Activated CD4-positive, alpha-beta T cell treated with anti-CD3 and anti-CD28 coated beads for 4 hours (primary cell): ENCODE results near the gene PTPRT.

Experiments used
- DNase-seq, 2 donors: peaks; one replicate each; pipeline ENCODE4 v3.0.0-alpha.2; 2020

The PTPRT gene

DNA sequence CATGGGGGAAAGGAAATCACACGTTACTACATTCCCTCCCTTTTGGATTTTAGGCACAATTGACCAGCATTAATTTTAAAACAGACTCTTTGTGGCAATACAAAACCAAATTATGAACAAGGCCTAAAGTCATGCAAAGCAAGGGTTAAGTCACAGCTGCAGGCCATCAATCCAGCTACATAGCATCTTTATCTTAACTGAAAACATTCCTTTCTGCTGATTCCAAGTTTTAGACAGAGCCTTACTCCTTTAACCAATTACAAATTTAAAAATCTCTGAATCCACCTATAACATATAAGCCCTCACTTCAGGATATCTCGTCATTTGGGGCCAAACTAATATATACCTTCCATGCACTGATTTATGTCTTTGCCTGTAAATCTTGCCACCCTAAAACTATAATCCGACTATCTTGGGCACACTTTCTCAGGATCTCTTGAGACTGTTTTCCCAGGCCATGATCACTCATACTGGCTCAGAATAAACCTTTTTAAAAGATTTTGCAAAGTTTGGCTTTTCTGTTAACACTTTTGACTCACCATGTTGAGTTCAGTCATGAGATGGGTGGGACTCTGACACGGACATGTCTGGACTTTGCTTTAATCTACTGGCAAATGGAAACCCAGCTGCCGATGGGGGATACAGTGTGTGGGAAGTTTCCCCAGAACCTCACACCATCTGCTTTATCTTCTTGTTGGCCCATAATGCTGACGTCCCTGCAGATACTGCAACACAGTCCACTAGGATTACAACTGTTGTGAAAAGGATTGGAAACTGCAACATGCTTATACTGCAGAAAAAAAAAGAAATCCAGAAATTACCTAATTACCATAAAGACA, 757.0 kb downstream of the PTPRT start:
- DNase-seq: no peak

DNA sequence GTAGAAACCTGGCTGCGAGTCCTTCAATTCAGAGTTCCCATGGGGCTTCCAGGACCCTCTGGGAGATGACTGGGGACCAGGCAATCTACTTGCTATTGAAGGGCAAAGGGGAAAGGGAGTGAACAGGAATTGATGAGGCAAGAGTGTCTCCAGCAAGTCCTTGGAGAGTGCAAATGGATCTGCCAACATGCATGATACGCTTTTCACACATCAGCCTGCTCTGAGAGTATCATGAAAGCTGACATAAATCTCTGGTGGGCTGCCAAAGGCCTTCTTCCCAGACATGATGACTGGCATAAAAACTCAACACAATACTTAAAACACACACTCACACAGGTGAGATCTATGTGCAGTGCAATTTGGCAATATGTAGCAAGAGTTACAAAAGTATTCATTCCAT, 759.1 kb downstream of the PTPRT start:
- DNase-seq: no peak

DNA sequence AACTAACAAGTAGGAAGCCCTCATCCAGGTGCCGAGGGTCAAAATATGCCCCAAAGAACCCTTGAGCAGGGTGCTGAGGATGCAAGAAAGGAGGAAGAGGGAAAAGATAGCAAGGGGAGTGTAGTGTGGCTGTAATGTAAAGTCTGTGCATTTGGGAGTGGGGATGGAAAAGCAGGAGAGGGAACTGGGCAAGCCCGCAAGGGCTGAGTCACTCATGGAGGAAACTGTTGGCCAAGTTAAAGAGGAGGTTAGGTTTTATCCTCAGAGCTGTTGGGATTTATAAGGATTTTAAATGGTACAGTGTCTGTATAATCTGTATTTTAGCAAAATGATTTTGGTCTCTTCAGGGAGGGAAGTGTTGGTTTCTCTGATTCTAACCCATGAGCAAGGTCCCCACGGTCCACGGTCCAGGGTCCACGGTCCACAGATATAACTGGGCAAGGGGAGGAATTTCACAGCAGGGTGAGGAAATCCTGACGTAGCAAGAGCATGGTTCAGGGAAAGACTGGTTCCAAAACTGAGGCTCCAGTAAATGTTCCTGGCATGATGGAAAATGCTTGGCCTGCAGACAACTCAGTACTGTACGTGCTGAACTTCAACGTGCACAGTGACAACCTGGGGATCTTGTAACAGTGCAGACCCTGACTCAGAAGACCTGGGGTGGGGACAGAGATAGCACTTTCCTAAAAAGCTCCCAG, 759.8 kb downstream of the PTPRT start:
- no peak for DNase-seq

DNA sequence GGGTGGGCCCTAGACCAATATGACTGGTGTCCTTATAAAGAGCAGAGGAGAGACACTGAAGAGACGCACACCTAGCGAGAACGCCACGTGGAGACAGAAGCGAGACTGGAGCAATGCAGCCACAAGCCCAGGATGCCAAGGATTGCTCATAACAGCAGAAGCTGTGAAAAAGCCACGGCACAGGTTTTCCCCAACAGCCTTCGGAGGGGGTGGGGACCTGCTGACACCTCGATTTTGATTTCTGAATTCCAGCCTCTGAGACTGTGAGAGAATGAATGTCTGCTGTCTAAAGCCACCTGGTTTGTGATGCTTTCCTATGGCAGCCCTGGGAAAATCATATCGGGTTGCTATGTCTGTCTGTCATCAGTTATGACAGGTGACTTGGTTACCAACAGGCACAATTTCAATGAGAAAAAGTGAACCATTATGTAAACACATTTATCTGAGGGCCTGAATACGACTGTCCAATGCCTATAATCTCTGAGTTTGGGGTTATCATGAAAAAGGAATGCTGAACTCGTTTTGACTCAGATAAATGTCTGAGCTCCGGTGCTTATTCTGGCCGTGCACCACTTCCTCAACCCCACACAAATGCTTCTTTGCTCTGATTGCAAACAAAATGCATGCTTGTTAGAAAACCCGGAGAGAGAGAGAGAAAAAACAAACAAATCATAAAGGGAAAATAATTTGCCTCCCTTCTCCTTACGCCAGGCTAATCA, 769.7 kb downstream of the PTPRT start:
- DNase-seq: no peak

DNA sequence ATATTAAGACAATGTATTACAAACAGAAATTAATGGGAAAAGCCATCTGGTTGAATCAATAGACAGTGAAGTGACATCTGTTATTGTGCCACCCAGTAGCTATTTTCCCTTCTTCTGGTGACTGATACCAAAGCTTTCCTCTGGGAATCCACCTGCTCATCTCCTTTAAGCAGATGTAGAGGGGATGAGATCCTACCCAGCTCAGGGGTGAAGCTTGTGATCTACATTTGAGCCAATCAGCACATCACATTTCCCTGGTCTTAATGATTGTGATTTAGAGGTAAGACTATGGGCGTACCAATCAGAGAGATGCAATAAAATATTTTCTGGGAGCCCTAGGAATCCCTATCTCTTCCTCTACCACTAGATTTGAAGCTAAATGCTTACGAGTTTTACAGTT, 782.9 kb downstream of the PTPRT start:
- no peak for DNase-seq

DNA sequence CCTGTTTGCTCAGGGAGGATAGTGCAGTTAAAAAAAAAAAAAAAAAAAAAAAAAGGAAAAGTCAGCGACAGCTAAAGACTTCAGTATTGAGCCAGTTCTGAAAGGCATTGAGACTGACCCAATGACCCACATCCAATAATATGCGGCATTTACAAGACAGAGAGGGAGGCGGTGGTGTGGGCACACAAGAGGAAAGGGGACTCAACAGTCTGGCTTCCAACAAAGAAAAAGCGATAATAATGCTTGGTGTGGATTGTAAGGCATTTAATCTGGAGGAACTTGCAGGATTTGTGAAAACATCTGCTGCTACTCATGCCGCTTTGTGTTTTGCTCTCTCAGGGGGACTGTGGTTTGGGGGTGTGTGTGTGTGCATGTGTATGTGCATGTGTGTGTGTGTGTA, 787.3 kb downstream of the PTPRT start:
- DNase-seq: no peak

DNA sequence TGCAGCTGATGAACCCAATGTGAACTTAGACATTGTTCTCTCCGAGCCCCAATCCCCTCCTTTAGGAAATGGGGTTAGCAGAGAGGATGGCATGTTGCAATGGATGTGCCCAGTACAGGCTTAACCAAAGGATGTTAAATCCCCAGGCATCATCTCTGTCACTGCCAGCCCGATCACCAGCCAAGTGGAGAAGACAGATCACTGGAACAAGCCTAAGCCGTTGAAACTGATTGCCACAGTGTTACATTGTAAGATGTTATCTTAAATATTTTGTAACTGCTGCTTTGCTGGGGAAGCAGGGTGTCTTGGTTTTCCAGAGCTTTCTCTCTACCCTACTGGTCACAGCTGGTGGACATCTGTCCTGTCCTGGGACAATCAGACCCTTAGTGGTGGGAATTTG, 788.1 kb downstream of the PTPRT start:
- DNase-seq: no peak

DNA sequence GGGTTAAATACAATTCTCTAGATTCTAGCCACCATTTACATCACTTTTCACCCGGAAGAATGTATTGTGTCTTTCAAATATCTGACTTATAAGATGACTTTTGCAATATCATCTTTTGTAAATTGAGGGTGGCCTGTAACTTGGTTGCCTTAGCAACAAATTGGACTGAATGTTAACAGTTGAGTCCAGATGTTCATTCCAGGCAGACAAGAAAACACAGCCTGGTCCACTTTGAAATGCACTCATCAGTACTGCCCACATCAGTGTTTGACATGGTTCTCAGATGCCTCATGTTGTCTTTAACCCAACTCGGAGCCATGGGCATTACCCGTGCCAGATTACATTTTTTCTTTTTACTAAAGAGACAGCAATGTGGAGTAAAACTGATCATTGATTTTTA, 789.9 kb downstream of the PTPRT start:
- no peak for DNase-seq

DNA sequence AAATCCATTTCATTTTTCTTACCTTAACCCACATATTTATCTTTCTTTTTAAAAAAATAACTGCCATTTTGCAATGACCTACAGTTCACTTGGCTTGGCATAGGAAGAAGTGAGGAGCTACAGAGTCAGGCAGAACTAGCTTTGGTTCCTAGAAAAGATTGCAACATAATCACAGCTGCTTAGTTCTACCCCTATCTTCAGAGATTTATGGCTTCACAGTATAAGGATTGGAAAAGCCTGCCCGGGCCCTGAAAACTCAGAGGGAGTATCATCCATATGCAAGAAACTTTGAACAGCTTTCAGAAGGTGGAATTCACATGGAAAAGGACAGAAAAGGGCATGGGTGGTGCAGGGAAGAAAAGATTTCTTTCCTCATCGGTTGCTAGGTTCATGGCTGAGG, 797.3 kb downstream of the PTPRT start:
- no peak for DNase-seq

DNA sequence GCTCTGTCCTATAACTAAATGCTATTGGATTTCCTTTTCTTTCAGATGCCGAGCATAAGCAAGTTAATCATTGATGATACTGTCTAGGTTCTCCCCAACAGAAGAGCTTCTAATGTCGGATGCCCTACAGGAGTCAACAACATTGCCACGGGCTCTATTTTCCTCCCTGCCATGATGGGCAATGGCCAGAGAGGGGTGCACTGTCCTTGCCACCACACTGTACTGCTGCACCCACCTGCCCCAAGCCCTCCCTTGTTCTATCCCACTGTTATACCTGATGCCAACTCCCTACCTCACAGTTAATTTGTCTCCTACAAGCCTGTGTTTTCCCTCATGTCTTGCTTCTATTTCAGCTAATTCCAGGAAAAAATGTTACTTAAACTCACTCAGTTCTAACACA, 797.9 kb downstream of the PTPRT start:
- DNase-seq: no peak

DNA sequence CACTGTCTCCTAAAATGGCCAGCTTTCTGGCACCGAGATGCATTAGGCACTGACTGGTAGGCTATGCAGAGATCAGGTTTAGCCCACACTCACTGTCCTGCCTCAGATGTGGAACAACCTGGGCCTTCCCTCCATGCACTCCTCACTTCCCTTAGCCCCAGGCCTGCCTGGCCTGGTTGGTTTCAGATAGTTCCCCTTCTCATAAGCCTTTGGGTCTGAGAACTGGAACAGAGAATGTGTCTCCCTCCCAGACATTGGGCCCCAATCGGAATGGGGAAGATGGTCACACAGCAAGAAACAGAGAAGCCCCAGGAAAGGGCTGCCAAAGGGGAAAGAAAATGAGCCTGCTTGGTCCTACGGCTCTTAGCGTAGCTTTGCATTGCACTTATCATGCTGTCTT, 809.4 kb downstream of the PTPRT start:
- no peak for DNase-seq

DNA sequence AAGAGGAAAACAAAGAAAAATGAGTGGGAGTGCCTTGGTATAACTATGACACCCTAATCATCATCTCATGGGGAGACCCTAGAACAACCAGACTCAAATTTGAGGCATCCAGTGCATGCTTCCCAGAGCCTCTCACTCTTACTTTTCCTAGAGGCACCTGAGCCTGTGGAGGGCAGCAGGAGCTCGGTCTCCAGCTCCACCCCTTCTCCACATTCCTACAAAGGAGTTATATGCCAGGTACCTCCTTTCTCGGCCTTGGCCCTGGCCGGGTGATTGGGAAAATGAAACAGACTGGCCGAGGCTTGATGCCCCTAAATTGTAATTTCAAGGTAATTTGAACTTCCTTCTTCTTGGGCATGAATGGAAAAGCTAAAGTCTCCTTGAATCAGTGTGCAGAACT, 810.3 kb downstream of the PTPRT start:
- DNase-seq: no peak

DNA sequence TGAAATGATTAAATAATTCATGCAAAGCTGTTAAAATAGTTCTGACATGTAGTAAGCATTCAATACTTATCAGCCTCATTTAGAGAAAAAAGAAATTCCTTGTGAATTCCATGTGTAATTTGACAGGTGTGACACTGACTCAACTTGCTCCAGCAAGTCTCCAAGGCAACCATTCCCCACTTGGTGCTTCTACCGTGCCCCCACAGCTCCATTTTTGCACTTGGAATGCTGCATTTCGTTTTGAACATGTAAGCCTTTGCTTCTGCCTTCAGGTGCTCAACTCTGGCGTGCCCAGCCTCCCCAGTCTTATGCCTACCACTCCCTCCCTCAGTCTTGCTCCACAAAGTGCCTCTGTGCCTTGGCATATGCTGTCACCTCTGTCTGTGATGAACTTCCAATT, 810.9 kb downstream of the PTPRT start:
- DNase-seq: no peak

DNA sequence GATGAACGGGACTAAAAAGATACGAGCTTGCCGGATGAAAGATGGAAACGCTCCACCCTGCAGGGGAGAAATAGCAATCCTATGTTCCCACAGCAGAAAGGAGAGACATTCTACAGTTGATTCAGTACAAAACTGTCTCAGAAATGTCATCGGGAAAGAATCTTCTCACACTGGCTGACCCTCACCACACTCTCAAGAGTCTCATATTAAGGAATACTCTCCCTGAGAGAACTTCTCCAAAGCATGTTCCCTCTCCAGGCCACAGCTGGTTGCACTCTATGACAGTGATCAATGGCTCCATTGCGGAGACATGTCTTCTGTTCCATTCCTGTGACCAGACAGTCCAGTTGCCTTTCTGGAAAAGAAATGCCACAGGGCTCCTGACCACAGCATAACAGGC, 813.6 kb downstream of the PTPRT start:
- no peak for DNase-seq

DNA sequence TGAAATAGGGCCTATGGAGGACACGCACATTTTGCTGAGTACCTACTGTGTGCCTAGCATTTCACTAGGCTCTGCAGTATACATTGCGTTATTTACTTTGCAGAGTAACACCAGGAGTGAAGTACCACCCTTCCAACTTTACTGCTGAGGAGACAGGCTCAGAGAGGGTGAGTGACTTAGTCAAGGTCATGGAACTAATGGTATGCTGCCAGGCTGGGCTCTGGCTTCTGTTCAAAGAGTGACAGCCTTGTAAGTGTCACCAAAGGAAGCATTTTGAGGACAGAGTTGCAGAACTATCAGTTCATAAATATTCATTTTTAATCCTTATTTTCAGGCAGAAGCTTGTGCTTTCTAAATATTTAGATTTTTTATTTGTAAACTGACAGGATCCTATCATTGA, 816.7 kb downstream of the PTPRT start:
- no peak for DNase-seq

DNA sequence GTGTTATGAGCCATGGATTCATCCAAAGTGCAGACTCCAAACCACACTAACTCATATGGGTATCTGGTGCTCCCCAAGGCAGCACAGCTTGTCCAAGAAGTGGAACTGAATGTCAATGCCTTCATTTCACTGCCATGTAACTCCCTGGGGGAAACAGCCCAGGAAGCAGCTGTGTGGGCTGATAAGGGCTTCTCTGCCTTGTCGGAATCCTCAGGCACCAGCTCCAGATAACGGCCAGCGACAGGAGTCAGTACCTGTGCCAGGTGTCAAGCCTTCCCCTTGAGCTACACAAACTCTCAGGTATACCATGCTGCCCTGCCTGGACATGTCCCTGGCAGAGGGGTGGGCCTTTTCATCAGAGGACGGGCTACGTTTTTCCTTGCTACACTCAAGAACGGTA, 819.6 kb downstream of the PTPRT start:
- DNase-seq: no peak

DNA sequence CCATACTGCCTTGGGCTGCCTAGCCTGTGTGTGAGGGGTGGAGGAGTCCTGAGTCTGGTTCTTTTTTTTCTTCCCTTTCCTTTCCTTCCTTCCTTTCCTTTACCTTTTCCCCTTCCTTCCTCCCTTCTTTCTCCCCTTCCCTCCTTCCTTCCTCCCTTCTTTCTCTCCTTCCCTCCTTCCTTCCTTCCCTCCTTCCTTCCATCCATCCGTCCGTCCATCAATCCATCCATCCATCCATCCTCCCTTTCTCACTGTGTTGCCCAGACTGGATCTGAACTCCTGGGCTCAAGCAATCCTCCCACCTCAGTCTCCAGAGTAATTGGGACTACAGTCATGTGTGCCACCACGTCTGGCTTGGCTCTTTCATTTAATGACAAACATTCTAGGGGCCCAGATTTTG, 820.8 kb downstream of the PTPRT start:
- DNase-seq: no peak

DNA sequence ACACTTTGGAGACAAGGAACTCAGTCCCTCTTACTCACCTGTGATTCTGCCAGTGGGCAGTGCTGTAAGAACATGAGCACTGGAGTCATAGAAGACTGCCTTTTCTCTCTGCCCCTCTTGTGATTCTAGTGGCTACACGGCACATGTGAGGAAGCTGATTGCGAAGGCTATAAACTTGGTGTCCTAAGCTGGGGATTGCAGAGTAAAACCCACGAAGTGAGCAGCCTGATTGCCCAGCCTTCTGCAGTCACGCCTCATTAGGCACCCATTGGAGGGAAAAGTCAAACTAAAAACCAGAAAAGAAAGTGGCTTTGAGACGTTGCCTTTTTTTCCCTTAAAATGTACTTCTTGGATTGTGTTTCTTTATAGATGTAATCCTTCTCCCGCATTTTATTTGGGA, 823.1 kb downstream of the PTPRT start:
- no peak for DNase-seq

DNA sequence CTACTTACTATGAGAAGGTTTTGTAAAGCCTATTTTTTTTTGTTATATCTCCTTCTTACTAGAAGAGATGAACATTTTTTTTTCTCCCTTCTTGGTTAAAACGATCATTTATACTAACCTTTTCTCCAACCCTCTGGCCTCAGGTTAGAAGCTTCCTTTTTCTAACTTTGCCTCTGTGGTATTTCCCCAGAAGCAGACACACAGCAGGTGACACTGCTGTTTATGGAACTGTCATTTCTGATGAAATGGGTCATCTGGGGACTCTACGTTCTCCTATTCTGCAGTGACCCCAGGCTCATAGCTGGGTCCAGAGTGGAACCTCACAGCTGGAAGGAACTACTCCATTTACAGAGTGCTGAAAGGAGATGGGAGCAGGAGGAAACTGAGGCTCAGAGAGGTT, 825.3 kb downstream of the PTPRT start:
- no peak for DNase-seq

DNA sequence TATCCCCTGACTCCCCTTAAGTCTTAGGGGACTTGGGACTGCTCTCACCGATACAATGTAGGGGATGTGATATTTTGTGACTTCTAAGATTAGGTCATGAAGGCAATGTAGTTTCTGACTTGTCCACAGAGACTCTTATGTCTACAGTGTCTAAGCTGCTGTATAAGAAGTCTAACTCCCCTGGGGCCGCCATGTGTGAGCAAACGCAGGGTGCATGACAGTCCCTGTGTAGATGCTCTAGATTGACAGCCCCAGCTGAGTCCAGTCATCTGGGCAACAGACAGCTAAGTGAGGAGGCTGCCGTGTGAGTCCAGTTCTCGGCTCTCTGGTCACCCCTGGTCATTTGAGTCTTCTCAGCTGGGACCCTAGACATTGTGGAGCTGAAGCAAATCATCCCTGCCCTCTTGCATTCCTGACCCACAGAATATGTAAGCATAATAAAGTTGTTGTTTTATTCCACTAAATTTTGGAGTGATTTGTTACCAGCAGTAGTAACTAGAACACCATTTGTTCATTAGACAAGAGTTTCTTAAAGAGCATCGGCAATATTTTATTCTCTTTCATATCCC, 828.2 kb downstream of the PTPRT start:
- DNase-seq: no peak

DNA sequence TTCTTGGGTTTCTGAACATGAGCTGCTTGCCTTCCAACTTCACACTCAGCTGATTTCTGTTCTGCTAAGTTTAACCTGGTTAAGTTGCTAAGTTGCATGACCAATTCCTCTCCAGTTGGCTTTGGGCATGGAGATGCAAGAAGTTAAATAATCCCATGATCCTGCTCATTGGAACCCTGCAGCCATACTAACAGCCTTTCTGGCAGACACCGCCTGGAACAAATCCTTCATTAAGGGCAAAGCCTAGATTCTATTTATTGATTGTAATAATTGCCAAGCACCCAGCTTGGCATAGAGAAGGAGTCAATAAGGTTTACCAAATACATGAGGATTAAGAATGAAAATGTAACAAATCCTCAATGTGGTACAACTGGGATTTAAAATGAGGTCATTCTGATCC, 829.1 kb downstream of the PTPRT start:
- no peak for DNase-seq

DNA sequence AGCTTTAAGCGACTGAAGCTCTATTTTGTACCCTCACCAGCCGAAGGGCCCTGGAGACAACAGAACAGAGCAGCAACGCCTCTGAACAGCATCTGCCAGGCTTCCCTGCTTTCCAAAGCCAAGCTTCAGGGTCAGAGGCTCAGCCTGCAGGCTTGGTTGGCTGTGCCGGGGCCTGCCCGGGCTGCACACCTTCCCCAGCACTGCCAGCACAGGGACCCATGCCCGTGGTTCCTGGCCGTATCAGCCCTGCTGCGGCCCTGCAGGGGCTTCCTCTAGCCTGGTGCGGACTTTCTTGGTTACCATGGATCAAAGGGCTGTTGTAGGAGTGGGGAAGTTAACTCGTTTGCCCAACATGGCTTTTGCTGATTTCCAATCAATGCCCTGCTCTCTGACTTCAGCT, 830.1 kb downstream of the PTPRT start:
- no peak for DNase-seq

DNA sequence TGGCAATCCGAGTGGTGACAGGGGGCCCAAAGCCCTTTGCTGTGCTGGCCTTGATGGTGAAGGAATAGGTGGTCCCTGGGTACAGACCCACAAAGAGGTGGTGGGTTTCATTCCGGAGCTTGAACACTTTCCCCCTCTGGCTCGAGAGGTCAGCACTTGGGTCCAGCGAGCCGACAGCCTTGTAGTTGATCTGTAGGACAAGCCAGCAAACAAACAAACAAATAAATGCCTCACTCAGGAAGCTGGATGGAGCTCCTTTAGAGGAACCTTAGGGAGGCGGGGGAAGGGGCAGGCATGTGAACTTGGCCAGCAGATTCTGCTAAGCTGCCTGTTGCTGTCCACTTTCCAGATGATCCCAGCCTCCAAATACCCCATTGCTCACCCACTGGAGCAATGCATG, 837.6 kb downstream of the PTPRT start:
- DNase-seq: no peak

DNA sequence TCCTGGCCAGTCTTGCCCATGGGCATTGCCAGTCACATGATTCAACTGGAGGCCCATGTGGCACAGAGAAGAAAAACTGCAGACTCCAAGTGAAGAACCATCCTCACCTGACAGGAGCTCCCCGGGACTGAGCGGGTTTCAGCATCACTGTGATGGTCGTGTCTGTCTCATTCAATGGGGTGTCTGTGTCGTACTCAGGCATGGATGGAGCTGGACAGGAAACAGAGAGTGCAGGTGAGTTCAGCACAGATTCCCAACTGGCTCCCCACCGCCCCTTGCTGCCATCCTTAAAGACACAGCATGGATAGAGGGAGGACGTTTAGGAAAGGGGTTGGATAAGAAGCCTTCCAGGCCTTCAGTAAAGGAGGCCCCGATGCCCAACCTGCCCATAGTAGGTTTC, 839.2 kb downstream of the PTPRT start:
- no peak for DNase-seq
